Esophagus (tissue), 2 donors: ENCODE measurements around the gene NR2C2. TPM values are rescaled to one million over a fixed set of nuclear protein-coding genes. Genes with fewer than 3 reads are reported as not detected.

Source experiments
- H3K27ac ChIP-seq, 2 donors: one replicate each; pipeline ENCODE4 v1.5.1; 2013; ENCODE audit warnings: low read depth in 2 of 2, mild to moderate bottlenecking in 2 of 2, inconsistent platforms in 1 of 2, low read length in 1 of 2, moderate library complexity in 1 of 2
- H3K27me3 ChIP-seq, 2 donors: one replicate each; pipeline ENCODE4 v1.6.1; 2013; ENCODE audit warnings: low read length in 2 of 2, control low read depth in 1 of 2, mild to moderate bottlenecking in 1 of 2; ENCODE audit not compliant: insufficient read depth in 2 of 2, control insufficient read depth in 1 of 2
- H3K36me3 ChIP-seq, 2 donors: one replicate each; pipeline ENCODE4 v1.6.1; 2013; ENCODE audit warnings: low read length in 1 of 2; ENCODE audit not compliant: control insufficient read depth in 2 of 2, insufficient read depth in 2 of 2
- H3K4me1 ChIP-seq, 2 donors: one replicate each; pipeline ENCODE4 v1.6.1; 2013; ENCODE audit warnings: low read length in 1 of 2; ENCODE audit not compliant: control insufficient read depth in 2 of 2, insufficient read depth in 2 of 2
- H3K4me3 ChIP-seq, 2 donors: one replicate each; pipeline ENCODE4 v1.5.1; 2013; ENCODE audit warnings: low read length in 2 of 2, mild to moderate bottlenecking in 2 of 2, low read depth in 1 of 2, moderate library complexity in 1 of 2
- H3K9me3 ChIP-seq, 2 donors: one replicate each; pipeline ENCODE4 v1.6.1; 2013; ENCODE audit warnings: mild to moderate bottlenecking in 2 of 2, low read depth in 1 of 2, low read length in 1 of 2, moderate library complexity in 1 of 2; ENCODE audit not compliant: control insufficient read depth in 2 of 2, insufficient read depth in 1 of 2
- WGBS, 2 donors: extraction: QIAGEN DNeasy Blood & Tissue Kit; methylation state at CpG; one replicate each; pipeline ENCODE4 v1.1.7; 2013; 5-methylcytosine and 5-hydroxymethylcytosine counted together
- polyA plus RNA-seq, 2 donors: library from polyadenylated mRNA; stranded (reverse); fragments of 200-250 nt; gene quantifications; one replicate each; pipeline ENCODE4 v1.2.3, GENCODE V29; 2013
- donor health status: healthy with polysubstance abuse.
- donor health status: Bipolar disorder and iron deficiency.

The NR2C2 gene
- polyA plus RNA-seq, 2 donors, result 5.0 to 6.1 TPM

DNA sequence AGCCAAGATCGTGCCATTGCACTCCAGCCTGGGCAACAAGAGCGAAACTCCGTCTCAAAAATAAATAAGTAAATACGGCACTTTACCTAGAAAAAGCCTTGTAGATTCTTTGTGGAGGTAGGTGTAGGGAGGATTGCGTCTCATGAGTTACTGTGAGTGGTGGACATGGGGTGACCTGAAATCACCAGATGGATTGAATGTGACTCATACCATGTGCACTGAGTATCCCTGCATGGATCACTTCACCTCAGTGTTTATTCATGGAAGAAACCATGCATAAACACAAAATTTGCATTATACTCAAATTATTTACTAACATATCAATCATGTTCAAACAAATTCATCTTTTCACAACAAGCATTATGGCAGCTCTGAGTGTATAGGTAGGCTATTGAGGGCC is 61.8 kb downstream of the NR2C2 start:
- Histone ChIP-seq H3K27me3 (no peaks in the 10 kb centered on the region), H3K9me3 (no peaks in the 10 kb centered on the region), H3K36me3 (peaks cover 13 to 14% of the 10 kb centered on the region in 2 donors), H3K27ac (no peak overlapping the region), H3K4me3 (no peak overlapping the region), H3K4me1 (no peaks in the 10 kb centered on the region)
- WGBS, 2 donors, result 97 to 99% methylated on average over 5 of the region's 5 CpGs

DNA sequence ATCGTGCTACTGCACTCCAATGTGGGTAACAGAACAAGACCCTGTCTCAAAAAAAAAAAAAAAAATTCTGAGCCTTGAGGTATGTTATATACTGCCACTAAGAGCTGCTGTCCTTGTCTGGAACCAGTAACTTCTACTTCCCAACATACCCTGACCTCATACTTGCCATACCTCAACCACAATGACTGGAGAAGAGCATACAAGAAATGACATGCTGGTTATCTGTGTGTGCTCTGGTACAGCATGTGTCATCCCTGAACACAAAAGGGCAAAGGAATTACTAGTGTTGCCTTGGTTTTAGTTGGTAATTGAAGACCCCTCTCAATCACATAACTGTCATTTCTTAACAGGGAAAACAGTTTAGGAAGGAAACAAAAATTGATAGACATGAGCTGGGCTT is 63.3 kb downstream of the NR2C2 start:
- 96 to 100% methylated on average over 1 of the region's 1 CpG for WGBS, 2 donors
- Histone ChIP-seq H3K36me3 (peaks cover 14% of the 10 kb centered on the region in 2 donors), H3K27me3 (no peaks in the 10 kb centered on the region), H3K9me3 (no peaks in the 10 kb centered on the region), H3K4me1 (no peaks in the 10 kb centered on the region), H3K4me3 (no peak overlapping the region), H3K27ac (no peak overlapping the region)

DNA sequence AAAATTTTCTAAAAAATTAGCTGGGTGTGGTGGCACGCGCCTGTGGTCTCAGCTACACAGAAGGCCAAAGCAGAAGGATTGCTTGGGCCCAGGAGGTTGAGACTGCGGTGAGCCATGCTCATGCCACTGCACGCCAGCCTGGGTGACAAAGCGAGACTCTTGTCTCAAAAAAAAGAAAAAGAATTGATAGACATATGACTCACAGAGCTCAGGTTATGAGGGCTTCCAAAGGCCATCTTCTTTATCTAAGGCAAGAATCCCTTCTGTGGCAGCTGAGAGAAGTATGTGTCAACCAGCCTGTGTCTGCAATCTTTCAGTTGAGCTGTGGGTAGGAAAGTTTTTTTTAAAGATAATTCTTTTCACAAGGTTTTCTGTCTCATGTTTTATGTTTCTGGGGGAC is 63.8 kb downstream of the NR2C2 start:
- WGBS, 2 donors, result 81 to 85% methylated on average over 5 of the region's 5 CpGs
- Histone ChIP-seq H3K27me3 (no peaks in the 10 kb centered on the region), H3K4me3 (no peak overlapping the region), H3K4me1 (no peaks in the 10 kb centered on the region), H3K27ac (no peak overlapping the region), H3K36me3 (peaks cover 14 to 16% of the 10 kb centered on the region in 2 donors), H3K9me3 (no peaks in the 10 kb centered on the region)

DNA sequence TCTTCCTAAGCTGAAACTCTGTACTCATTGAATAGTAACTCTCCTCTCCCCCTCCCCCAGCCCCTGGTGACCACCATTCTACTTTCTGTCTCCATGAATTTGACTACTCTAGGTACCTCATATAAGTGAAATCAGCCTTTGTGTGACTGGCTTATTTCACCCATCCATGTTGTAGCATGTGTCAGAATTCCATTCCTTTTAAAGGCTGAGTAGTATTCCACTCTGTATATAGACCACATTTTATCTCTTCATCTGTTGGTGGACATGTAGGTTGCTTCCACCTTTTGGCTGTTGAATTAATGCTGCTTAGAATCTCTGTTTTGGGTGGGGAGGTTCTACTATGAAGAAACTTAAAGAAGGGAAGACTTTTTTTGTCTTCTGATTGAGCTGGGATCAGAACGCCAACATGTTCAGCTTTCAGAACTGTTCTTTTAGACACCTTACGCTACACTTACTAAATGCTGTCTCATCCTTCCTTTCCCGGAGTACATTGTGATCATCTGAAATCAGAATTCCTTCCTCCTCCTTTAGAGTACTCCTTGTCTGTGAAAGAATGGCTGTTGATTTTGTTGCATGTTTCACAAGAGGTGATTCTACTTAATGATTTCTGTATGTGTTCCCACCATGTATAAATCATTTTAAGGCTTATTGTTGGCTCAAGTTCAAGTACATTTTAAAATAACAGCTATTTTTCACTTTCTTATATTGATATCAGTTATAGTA is 67.4 kb downstream of the NR2C2 start:
- H3K36me3 ChIP-seq, result peaks cover 18 to 20% of the 10 kb centered on the region in 2 donors

DNA sequence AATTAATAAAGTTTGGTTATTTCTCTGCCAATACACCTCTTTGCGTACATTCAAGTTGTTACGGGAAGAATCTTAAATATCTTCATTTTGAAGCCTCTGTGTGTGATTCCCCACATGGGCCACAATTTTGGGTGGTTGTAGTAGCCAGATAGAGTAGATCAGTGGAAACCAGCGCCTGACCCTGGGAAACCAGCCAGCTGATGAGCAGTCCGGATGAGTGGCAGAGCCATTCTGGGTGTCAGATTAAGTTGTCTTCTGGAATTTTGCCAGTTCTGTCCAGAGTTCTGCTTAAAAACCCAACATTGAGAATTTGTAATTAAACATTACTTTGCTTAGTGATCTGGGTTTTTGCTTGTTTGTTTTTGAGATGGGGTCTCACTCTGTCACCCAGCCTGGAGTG is 68.1 kb downstream of the NR2C2 start:
- Histone ChIP-seq H3K36me3 (peaks cover 20% of the 10 kb centered on the region in 2 donors), H3K27ac (no peak overlapping the region), H3K4me1 (no peaks in the 10 kb centered on the region), H3K4me3 (no peak overlapping the region), H3K27me3 (no peaks in the 10 kb centered on the region), H3K9me3 (no peaks in the 10 kb centered on the region)
- 88 to 92% methylated on average over 4 of the region's 4 CpGs for WGBS, 2 donors

More for the DNA sequence above, 67.4 kb downstream of the NR2C2 start:
- no peaks in the 10 kb centered on the region for H3K27me3 ChIP-seq
- no peaks in the 10 kb centered on the region for H3K9me3 ChIP-seq
- no peaks in the 10 kb centered on the region for H3K4me1 ChIP-seq
- WGBS, 2 donors, result 96% methylated on average over 3 of the region's 3 CpGs
- no peak overlapping the region for H3K4me3 ChIP-seq
- no peak overlapping the region for H3K27ac ChIP-seq

DNA sequence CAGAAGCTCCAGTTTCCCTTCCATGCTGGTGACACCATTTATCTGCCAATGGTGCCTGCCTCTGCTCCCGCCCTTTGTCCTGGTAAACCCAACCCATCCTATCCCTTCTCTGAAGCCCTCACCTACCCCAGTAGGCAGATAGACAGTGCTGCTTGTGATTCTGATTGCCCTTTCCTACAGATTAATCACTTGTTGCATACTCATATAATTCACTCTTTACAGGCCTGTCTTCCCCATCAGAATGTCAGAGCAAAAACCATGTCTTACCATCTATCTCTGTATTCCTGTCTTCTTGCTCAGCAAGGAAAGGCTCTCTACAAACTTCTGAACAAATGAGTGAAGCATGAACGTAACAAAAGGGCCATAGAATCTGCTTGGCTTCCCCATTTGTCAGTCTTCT is 69.8 kb downstream of the NR2C2 start:
- H3K36me3 ChIP-seq, result peaks cover 23 to 28% of the 10 kb centered on the region in 2 donors
- H3K4me3 ChIP-seq, result no peak overlapping the region
- no peak overlapping the region for H3K27ac ChIP-seq
- WGBS, 2 donors, result 93 to 97% methylated on average over 2 of the region's 2 CpGs
- H3K27me3 ChIP-seq, result no peaks in the 10 kb centered on the region
- no peaks in the 10 kb centered on the region for H3K4me1 ChIP-seq
- H3K9me3 ChIP-seq, result no peaks in the 10 kb centered on the region

DNA sequence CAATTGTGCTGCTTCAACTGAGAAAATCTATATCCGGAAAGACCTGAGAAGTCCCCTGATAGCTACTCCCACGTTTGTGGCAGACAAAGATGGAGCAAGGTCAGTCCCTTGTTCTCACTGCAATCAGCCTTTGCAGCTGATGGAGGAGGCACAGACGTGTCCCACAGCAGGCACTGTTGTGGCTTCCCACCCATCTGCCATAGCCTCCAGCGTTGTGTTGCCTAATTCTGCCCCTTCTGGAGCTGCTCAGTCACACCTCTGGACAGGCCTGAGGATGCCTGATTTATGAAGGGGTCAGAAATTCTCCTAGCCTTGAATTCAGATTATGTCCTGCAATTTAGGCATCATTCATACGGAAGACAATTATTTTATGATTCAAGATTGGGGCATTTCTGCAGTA is 75.9 kb downstream of the NR2C2 start:
- 71 to 72% methylated on average over 5 of the region's 5 CpGs for WGBS, 2 donors
- no peak overlapping the region for H3K27ac ChIP-seq
- H3K36me3 ChIP-seq, result peaks cover 6 to 27% of the 10 kb centered on the region in 2 donors
- H3K27me3 ChIP-seq, result no peaks in the 10 kb centered on the region
- no peaks in the 10 kb centered on the region for H3K4me1 ChIP-seq
- H3K4me3 ChIP-seq, result no peak overlapping the region
- H3K9me3 ChIP-seq, result no peaks in the 10 kb centered on the region

DNA sequence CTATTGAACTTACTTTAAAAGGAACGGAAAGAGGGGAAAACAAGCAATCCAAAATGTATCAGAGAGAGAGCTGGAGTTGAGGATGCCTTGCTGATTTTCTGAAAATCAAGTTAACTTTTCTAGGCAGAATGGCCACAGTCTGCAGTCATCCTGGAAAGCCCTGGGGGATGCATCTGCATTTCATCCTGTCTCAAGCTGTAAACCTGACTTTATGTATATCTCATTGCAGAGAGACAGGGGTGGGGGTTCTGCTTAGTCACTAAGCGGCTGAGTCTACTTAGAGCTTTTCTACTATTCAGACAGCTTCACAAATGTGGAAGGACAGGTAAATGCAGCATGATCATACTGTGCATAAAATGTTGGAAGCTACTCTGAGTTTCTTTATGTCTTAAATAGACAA is 76.3 kb downstream of the NR2C2 start:
- peaks cover 11 to 31% of the 10 kb centered on the region in 2 donors for H3K36me3 ChIP-seq
- 89 to 98% methylated on average over 2 of the region's 2 CpGs for WGBS, 2 donors
- H3K4me3 ChIP-seq, result no peak overlapping the region
- H3K27me3 ChIP-seq, result no peaks in the 10 kb centered on the region
- no peaks in the 10 kb centered on the region for H3K9me3 ChIP-seq
- H3K27ac ChIP-seq, result no peak overlapping the region
- H3K4me1 ChIP-seq, result no peaks in the 10 kb centered on the region

DNA sequence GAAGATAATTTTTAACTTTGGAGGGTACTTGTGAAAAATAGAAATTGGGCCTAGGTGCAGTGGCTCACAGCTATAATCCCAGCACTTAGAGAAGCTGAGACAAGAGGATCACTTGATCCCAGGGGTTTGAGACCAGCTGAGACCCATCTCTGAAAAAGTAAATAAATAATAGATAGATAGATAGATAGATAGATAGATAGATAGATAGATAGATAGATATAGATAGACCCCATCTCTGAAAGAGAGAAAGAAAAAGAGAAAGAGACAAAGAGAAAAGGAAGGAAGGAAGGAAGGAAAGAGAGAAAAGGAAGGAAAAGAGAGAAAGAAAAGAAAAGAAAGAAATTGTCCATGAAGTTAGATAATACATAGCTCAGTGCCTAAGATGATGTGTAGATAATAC is 82.2 kb downstream of the NR2C2 start:
- no peaks in the 10 kb centered on the region for H3K27me3 ChIP-seq
- peaks cover 10 to 32% of the 10 kb centered on the region in 2 donors for H3K36me3 ChIP-seq
- H3K4me1 ChIP-seq, result no peaks in the 10 kb centered on the region
- H3K4me3 ChIP-seq, result no peak overlapping the region
- no peak overlapping the region for H3K27ac ChIP-seq
- no peaks in the 10 kb centered on the region for H3K9me3 ChIP-seq

DNA sequence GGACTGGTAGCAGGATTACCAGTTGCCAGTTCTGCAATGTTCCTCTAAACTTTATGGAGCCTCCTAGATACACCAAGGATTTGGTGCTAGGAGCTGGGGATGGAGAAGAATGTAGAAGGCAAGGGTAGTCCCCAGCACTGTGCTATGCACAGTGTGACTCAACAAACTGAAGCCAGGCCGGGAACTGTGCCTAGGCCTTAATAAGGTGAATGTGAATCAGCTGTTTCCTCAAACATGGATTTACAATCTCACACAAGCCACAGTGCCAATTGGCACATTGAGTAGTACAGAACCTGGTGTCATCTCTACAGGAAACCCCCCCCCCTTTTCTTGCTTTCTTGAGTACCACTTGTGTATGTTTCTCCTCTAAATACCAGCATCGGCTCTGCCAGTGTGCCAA is 85.3 kb downstream of the NR2C2 start:
- 77 to 83% methylated on average over 2 of the region's 2 CpGs for WGBS, 2 donors
- no peak overlapping the region for H3K4me3 ChIP-seq
- no peak overlapping the region for H3K27ac ChIP-seq
- H3K36me3 ChIP-seq, result peaks cover 8 to 35% of the 10 kb centered on the region in 2 donors
- H3K27me3 ChIP-seq, result no peaks in the 10 kb centered on the region
- H3K4me1 ChIP-seq, result no peaks in the 10 kb centered on the region
- H3K9me3 ChIP-seq, result no peaks in the 10 kb centered on the region
